Lower leg skin (tissue), 3 donors: ENCODE results near the gene ARMC2.

Experiments used
- POLR2A ChIP-seq, 2 donors: fragments of 450-650 bp; IDR thresholded peaks; one replicate each; pipeline ENCODE4 v1.6.1; 2016 to 2017; ENCODE audit warnings: antibody characterized with exemption in 2 of 2, mild to moderate bottlenecking in 1 of 2, moderate library complexity in 1 of 2
- TF ChIP-seq, protein P1 (sequence below), 3 donors: fragments of 450-650 bp; IDR thresholded peaks; one replicate each; pipeline ENCODE4 v1.5.1; 2016; ENCODE audit warnings: antibody characterized with exemption in 3 of 3, mild to moderate bottlenecking in 3 of 3, moderate library complexity in 2 of 3

DNA sequence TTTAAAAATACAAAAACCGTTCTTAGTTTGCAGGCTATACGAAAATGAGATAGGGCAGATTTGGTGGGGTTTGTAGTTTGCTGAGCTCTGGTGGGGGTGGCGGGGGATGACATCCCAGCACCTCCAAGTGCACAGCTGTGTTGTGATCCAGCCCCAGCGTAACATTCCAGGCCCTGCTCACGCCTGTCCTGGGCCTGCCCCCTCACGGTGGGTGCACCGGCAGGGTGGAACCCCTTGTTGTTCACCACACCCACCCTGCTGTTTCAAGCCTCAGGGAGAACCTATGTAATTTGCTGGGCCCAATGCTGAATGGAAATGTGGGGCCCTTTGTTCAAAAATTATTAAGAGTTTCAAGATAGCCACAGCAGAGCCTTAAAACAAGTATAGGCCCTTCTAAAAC lies 25.0 kb downstream of the ARMC2 start:
- TF ChIP-seq, protein P1, sequence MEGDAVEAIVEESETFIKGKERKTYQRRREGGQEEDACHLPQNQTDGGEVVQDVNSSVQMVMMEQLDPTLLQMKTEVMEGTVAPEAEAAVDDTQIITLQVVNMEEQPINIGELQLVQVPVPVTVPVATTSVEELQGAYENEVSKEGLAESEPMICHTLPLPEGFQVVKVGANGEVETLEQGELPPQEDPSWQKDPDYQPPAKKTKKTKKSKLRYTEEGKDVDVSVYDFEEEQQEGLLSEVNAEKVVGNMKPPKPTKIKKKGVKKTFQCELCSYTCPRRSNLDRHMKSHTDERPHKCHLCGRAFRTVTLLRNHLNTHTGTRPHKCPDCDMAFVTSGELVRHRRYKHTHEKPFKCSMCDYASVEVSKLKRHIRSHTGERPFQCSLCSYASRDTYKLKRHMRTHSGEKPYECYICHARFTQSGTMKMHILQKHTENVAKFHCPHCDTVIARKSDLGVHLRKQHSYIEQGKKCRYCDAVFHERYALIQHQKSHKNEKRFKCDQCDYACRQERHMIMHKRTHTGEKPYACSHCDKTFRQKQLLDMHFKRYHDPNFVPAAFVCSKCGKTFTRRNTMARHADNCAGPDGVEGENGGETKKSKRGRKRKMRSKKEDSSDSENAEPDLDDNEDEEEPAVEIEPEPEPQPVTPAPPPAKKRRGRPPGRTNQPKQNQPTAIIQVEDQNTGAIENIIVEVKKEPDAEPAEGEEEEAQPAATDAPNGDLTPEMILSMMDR (IDR thresholded peaks at IDR 0.05): no peak
- no peak for TF ChIP-seq POLR2A (IDR thresholded peaks at IDR 0.05)
